ENCODE measurements around the gene MT1F.

Gene MT1F

GRCh38 chr16:56690420-56691122 is 32.8 kb downstream of the MT1F start:
- Histone ChIP-seq H4K20me1 (no peaks in the 10 kb centered on the region), H3K4me1 (peaks cover 43% of the 10 kb centered on the region), H3K9me3 (peaks cover 20% of the 10 kb centered on the region), H3K36me3 (peaks cover 14% of the 10 kb centered on the region; the same call in 1 of the 2 replicates), H3K9ac (no peak overlapping the region), H3K27me3 (no peaks in the 10 kb centered on the region), H3K4me2 (no peak overlapping the region), H3K4me3 (no peak overlapping the region), H3K27ac (no peak overlapping the region)
- TF ChIP-seq Cebpa-rat (IDR thresholded peaks at IDR 0.05) = no peak

- Histone ChIP-seq H3K4me3 (no peak overlapping the region), H3K27me3 (no peaks in the 10 kb centered on the region), H3K4me1 (peaks cover 31% of the 10 kb centered on the region), H3K27ac (no peak overlapping the region), H3K36me3 (peaks cover 3% of the 10 kb centered on the region; the same call in 1 of the 2 replicates), H4K20me1 (no peaks in the 10 kb centered on the region), H3K9me3 (peaks cover 22% of the 10 kb centered on the region), H3K9ac (no peak overlapping the region), H3K4me2 (no peak overlapping the region)
- TF ChIP-seq Cebpa-rat (IDR thresholded peaks at IDR 0.05) = no peak
These were observed 34.1 kb downstream of the MT1F start for GRCh38 chr16:56691885-56692284.

DNA sequence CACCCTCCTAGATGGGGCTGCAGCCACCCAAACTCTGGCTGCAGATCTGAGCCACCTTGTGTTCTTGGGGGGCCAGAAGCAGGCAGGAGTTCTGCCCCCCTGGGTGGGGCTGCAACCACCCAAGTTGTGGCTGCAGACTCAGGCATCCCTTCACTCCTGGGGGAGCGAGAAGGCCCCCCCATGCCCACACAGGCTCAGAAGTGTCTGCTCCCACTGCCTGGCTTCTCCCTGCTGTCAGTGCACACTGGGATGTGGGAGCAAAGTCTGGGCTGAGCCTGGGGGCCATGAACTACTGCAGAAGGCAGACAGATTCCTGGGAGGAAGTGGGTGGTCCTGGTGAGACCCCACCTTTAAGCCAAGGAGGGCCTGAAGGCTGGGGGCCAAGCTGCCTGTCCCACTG is 37.5 kb downstream of the MT1F start:
- Histone ChIP-seq H3K27me3 (no peaks in the 10 kb centered on the region), H3K4me3 (no peak overlapping the region), H3K4me1 (no peaks in the 10 kb centered on the region; the same call in 1 of the 2 replicates), H4K20me1 (no peaks in the 10 kb centered on the region), H3K9me3 (peaks cover 36% of the 10 kb centered on the region), H3K27ac (no peak overlapping the region), H3K9ac (no peak overlapping the region), H3K36me3 (no peaks in the 10 kb centered on the region), H3K4me2 (no peak overlapping the region)
- TF ChIP-seq Cebpa-rat (IDR thresholded peaks at IDR 0.05) = no peak

- H3K9ac ChIP-seq = no peak overlapping the region
- H3K4me1 ChIP-seq = peaks cover 8% of the 10 kb centered on the region
- H3K4me2 ChIP-seq = no peak overlapping the region
- H3K4me3 ChIP-seq = no peak overlapping the region
- H3K9me3 ChIP-seq = peaks cover 36% of the 10 kb centered on the region
- TF ChIP-seq Cebpa-rat (IDR thresholded peaks at IDR 0.05) = no peak
- no peaks in the 10 kb centered on the region for H3K27me3 ChIP-seq
- H4K20me1 ChIP-seq = no peaks in the 10 kb centered on the region
- no peaks in the 10 kb centered on the region for H3K36me3 ChIP-seq
- H3K27ac ChIP-seq = no peak overlapping the region
These were observed 39.8 kb downstream of the MT1F start for GRCh38 chr16:56697456-56698155.

DNA sequence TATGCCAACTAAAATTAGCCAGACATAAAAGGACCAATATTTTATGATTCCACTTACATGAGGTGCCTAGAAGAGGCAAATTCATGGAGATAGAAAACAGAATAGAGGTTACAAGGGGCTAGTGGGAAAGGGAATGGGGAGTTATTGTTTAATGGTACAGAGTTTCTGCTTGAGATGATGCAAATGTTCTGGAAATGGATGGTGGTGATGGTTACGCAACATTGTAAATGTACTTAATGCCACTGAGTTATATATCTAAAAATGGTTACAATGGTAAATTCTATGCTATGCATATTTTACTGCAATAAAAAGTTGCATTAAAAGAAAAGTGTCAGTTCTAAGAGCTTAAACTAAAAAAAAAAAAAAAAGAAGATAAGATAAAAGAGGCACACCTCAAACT is 42.4 kb downstream of the MT1F start:
- H4K20me1 ChIP-seq = no peaks in the 10 kb centered on the region
- H3K9me3 ChIP-seq = peaks cover 31% of the 10 kb centered on the region
- no peak overlapping the region for H3K9ac ChIP-seq
- peak; percentile 56; the same call in 1 of the 2 replicates for TF ChIP-seq Cebpa-rat (IDR thresholded peaks at IDR 0.05)
- H3K27ac ChIP-seq = no peak overlapping the region
- no peak overlapping the region for H3K4me3 ChIP-seq
- no peaks in the 10 kb centered on the region for H3K27me3 ChIP-seq
- no peak overlapping the region for H3K4me2 ChIP-seq
- H3K36me3 ChIP-seq = no peaks in the 10 kb centered on the region
- H3K4me1 ChIP-seq = peaks cover 8% of the 10 kb centered on the region

GRCh38 chr16:56700631-56701030 is 42.9 kb downstream of the MT1F start:
- Histone ChIP-seq H3K9me3 (peaks cover 26% of the 10 kb centered on the region), H3K36me3 (no peaks in the 10 kb centered on the region), H3K4me3 (no peak overlapping the region), H3K4me1 (peaks cover 8% of the 10 kb centered on the region), H3K9ac (no peak overlapping the region), H4K20me1 (no peaks in the 10 kb centered on the region), H3K27me3 (no peaks in the 10 kb centered on the region), H3K27ac (no peak overlapping the region), H3K4me2 (no peak overlapping the region)
- TF ChIP-seq Cebpa-rat (IDR thresholded peaks at IDR 0.05) = no peak

DNA sequence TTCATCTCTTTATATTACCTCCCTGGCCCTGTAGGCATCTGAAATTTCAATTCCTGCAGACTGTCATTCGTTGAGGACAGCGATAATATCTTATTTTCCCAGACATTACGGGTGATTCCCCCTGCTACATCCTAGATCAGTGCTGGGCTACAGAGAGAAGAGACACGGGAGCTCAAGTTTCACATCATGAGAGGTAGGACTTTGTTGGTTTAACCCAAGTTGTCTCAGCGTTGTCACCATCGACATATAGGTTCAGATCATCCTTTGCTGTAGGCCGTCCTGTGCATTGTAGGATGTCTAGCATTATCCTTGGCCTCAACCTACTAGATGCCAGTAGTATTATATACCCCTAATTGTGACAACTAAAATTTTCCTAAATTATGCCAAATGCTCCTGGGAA is 43.8 kb downstream of the MT1F start:
- no peak for TF ChIP-seq Cebpa-rat (IDR thresholded peaks at IDR 0.05)
- peak overlapping the region; percentile 28; the same call in 1 of the 2 replicates for H3K4me2 ChIP-seq
- peaks cover 8% of the 10 kb centered on the region for H3K4me1 ChIP-seq
- no peak overlapping the region for H3K27ac ChIP-seq
- no peaks in the 10 kb centered on the region for H3K36me3 ChIP-seq
- H3K9ac ChIP-seq = no peak overlapping the region
- no peak overlapping the region for H3K4me3 ChIP-seq
- no peaks in the 10 kb centered on the region for H4K20me1 ChIP-seq
- H3K27me3 ChIP-seq = no peaks in the 10 kb centered on the region
- peaks cover 19% of the 10 kb centered on the region for H3K9me3 ChIP-seq

GRCh38 chr16:56702836-56703235 is 45.1 kb downstream of the MT1F start:
- Histone ChIP-seq H3K4me1 (peaks cover 8% of the 10 kb centered on the region), H3K27ac (no peak overlapping the region), H3K36me3 (no peaks in the 10 kb centered on the region), H3K9me3 (peaks cover 6% of the 10 kb centered on the region; the same call in 1 of the 2 replicates), H3K4me3 (no peak overlapping the region), H3K4me2 (no peak overlapping the region), H4K20me1 (no peaks in the 10 kb centered on the region), H3K27me3 (no peaks in the 10 kb centered on the region), H3K9ac (no peak overlapping the region)
- no peak for TF ChIP-seq Cebpa-rat (IDR thresholded peaks at IDR 0.05)

Measured in BLaER1 (cell line).